GM18861 (cell line): Measurements from ENCODE around the gene CFAP44.
A peak's percentile ranks its signal among the peaks of the same experiment; 100 is the strongest.
"Not testable (repeated sequence)": the region's sequence is repeated elsewhere in the genome, so short reads cannot be mapped to it uniquely, and the experiment has no call there.

Experiments used
- ATAC-seq: cut with Tn5 transposase; IDR thresholded peaks from one replicate; pipeline ENCODE4 v1.9.1; 2021; ENCODE audit not compliant: unreplicated experiment

The CFAP44 gene, protein sequence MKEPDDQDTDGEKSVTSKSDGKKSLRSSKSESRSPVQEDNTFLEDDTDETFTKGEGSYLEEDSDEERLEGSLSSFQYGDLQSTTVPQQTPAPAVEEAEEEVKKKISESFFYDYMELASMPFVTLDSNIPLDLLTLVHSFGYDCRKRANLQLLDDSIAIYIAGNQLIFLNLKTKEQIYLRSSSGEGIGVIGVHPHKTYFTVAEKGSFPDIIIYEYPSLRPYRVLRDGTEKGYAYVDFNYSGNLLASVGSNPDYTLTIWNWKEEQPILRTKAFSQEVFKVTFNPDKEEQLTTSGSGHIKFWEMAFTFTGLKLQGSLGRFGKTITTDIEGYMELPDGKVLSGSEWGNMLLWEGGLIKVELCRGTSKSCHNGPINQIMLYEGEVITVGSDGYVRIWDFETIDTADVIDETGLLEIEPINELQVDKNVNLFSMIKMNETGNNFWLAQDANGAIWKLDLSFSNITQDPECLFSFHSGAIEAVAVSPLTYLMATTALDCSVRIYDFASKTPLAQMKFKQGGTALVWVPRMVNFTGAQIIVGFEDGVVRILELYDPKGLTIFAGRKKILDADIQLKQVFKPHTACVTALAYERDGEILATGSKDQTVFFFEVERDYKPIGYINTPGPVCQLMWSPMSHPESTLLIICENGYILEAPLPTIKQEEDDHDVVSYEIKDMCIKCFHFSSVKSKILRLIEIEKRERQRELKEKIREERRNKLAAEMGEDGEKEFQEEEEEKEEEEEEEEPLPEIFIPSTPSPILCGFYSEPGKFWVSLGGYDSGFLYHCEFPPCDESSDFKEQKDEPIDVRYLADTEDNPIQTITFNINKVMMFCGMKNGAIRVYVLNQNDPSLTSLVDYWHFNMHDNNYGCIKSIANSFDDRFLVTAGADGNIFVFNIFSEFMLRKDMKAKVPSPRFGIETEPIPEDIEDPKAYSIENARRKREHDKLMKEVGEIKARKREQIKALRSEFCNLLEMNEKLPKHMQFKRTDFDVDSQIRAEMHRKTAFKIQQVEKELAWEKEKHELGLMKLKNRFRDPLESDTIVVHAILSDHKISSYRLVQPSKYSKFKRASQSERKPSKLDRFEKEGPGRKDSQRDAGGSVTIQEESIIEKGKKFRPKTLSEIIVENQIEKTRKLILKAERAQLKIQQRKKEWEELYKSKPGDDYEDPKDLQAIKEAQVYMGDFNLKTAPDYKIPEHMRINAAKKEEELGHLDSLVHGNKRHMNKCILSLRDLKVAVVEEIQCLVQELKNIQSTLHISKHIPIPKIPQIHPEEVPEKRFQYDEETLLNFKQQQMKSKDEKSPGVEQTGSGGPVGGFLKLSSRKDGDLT (N-terminal part only)

DNA sequence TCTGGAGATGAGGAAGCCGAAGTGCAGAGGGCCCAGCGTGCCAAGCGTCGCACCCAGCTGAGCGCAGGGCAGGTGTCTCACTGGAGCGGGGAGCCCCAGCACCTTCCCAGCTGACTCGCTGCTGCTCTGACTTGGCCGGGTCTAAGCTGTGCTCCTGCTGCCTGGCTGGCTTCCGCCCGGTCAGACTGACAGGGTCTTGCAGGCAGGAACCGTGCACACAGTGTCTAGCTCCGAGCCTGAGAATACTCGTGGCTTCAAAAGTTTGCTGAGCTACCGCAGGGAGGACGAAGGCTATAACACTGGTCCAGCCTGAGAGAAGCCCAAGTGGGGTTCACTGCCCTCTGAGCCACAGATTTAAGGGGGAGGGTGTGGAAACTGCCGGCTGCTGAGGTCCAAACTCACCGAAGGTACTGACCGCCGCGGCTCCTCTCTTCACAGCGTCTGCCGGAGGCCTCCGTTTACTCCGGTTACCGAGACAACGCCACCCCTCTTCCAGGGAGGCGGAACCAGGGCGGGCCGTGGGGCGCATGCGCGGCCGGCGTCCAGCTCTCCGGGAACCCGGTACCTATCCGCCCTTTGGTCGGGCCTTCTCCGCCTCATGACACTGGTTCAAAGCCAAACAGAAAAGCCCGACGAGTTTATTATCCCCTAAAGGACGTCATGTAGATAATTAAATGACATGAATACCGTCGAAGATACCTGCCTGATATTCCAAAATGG, at the start of gene CFAP44:
Gene CFAP44, minus strand, starts transcription at position 443 of the 720 bp plus-strand sequence. CDS start 7,829 bp downstream, outside the sequence.
- ATAC-seq = no peak

DNA sequence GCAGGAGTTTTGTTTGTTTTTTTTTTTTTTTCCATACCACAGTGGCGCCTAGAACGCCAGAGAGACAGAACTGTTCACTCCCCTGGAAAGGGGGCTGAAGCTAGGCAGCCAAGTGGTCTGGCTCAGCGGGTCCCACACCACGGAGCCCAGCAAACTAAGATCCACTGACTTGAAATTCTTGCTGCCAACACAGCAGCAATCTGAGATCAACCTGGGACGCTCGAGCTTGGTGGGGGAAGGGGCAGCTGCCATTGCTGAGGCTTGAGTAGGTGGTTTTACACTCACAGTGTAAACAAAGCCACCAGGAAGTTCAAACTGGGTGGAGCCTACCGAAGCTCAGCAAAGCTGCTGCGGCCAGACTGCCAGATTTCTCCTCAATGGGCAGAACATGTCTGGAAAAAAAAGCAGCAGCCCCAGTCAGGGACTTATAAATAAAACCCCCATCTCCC, 43.9 kb upstream of the CFAP44 start:
- no peak for ATAC-seq

DNA sequence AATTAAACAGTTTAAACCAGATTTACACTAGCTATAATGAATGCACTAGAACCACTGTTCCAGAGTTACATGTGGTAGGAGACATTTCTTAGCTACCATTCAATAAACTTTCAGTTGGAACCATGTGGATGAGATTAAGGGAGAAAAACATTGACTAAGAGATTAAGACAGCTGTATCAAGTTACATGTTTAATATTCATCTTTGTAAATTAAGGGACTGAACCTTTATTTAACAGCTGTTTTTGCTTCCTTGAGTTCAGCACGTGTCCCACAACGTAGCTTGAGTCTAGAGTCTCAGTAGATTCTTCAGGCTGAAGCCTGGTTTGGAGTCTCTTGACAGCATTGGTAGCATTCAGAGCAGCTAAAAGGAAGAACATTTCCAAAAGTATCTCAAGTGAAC, 27.2 kb upstream of the CFAP44 start:
- no peak for ATAC-seq

DNA sequence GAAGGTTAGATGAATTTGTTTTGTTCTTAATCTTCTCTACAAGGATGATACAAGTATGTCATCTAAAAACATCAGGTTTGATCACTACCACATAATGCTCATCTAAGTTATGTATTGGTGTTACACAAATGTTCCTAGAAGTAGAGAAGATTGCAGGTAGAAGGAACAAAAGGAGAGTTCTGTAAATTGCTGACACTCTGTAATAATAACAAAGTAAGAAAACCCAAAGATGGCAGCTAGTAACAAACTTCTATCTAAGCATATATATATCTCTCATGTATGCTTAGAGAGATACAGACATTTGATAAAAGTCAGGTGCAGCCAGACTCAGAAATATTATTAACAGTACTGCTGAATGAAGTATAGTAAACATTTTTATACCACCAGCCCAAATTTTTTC, 20.2 kb upstream of the CFAP44 start:
- ATAC-seq = no peak

DNA sequence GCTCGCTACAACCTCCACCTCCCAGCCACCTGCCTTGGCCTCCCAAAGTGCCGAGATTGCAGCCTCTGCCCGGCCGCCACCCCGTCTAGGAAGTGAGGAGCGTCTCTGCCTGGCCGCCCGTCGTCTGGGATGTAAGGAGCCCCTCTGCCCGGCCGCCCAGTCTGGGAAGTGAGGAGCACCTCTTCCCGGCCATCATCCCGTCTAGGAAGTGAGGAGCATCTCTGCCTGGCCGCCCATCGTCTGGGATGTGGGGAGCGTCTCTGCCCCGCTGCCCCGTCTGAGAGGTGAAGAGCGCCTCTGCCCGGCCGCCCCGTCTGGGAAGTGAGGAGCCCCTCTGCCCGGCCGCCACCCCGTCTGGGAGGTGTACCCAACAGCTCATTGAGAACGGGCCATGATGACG, 17.3 kb upstream of the CFAP44 start:
- not testable (repeated sequence) for ATAC-seq

DNA sequence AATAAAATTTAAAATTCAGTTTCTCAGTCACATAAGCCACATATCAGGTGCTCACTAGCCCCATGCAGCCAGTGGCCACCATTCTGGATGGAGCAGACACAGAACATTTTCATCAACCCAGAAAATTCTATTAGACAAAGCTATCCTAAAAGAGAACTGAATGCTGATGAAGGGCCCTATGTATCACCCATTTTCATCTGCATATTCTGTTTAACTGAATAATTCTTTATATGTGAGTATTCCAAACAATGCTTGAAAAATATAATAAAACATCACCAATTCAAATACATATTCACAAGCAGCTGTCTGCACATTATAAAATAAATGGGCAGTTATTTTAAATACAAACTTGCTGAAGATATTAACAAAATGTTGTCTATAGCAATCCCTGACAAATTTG, 14.2 kb upstream of the CFAP44 start:
- ATAC-seq = no peak

DNA sequence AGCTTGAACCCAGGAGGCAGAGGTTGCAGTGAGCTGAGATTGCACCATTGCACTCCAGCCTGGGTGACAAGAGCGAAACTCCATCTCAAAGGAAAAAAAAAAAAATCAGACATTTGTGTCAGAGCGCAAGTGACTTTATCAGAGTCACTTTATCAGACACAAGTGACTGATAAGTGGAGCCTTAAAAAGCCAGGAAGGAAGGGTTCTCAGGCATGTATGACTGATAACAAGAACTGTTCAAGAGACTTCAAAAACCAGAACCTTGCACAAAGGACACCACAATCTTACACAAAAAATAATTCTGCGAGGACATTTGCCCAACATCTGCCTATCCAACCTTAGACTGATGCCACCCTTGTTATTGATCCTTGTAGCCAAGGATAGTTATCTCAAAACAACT, 13.3 kb upstream of the CFAP44 start:
- no peak for ATAC-seq

DNA sequence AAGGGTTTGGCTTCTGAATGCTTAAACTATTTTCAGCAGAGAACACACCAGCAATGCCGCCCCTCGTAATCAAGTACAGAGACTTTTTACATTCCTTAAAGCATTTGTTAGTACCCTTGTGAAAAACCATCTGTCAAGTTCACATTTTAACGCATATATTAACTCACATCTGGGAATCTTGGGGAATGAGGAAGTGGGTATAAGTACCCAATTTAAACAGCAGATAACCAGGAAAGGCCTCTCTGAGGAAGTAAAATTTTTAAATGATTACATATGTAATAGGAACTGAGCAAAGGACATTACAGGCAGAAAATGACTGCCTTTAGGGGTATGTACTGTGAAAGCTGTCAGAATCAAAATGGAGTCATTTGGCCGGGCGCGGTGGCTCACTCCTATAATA, 12.8 kb upstream of the CFAP44 start:
- ATAC-seq = no peak

DNA sequence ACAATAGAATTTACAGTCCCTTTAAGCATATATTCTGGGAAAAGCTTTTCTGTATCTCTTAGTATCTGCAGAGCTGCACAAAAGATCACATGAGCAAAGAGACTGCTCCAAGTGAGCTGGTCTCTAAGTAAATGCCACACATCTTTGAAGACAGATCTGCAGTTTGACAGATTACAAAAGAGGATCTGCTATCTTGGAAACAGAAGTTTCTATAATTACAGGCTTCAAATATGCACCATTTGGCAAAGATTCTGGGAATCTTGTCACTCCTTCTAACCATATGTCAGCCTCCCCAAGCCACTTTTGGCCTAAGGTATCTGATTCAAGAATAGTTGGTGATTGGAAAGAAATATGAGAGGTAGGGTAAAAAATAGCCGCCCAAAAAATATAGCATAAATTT, 9.6 kb upstream of the CFAP44 start:
- ATAC-seq = no peak

DNA sequence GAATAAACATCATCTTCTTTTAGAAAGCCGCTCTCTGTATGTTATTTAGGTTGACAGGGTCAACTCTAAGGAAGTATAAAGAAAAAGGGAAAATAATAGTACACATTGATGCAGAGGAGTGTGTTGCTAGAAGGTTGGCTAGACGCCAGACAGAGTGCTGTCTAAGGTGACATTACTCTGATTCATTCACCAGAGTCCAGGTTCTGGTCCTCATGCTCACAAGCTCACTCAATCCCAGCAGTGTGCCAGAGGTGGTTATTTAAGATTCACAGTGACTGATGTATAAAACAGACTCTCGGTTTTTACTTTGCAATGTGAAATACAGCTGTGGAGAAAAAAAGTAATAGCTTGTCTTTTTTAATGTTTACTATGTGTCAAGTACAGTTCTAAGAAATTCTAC, 1.7 kb downstream of the CFAP44 start:
- ATAC-seq = no peak

DNA sequence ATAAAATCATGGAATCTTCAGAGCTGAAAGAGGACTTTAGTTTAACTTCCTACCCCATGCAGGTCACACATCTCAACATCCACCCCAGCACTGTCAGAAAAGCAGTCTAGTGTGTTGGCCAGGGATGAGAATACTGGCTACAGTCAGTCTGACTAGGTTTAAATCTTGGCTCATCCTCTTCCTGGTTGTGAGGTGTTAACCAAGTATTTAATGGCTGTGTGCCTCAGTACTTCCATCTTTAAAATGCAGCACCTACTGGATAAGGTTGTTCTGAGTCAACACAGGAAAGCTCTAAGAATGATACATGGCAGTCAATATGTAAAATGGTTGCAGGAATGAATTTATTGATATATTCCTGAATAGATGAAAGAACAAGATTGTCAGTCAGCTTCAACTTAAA, 3.1 kb downstream of the CFAP44 start:
- ATAC-seq = no peak

DNA sequence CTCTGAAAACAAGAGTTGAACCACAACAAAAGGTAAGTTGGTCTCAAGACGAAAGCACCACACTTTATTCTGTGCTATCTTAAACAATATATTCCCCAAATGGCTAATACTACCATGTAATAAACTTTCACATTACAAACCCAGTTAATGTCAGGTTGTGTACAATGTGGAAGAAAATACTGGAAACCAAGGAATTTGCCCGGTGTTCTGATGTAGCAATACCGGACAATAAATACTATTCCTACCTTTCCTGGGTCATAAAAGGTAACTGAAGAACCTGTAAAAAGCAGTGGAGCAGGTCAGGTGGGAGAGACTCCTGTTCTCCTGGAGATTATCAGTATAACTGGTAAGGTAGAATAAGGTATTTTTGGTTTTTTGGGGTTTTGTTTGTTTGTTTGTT, 3.9 kb downstream of the CFAP44 start:
- no peak for ATAC-seq

DNA sequence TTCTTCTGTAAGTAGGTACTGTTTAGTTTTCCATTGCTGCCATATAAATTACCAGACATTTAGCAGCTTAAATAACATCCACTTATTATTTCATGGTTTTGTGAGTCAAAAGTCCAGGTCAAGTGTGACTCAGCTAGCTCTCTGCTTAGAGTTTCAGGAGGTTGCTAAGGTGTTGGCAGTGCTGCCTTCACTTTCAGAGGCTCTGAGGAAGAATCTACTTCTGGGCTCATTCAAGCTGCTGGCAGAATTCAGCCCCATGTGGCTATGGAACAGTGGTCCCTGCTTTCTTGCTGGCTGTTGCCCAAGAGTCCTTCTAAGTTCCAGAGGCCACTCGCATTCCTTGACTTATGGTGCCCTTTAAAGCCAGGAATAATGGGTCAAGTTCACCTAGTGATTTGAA, 4.5 kb downstream of the CFAP44 start:
- no peak for ATAC-seq

DNA sequence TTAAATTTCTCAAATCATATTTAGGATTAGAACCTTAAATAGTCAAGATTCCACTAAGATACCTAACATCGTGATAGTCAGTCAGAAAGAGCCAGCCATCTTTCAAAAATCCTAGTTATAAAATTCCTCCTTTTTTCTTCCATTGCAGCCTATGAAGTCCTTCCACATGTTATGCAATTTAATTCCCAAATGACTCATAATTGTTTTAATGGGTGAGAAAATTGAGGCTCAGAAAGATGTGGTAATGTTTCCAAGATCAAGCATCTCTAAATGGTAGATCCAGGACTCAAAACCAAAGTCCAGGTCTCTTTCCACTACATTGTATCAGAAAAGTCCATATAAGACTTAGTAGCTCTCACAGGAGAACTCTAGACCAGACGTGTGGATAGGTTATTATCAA, 9.5 kb downstream of the CFAP44 start:
- ATAC-seq = no peak

DNA sequence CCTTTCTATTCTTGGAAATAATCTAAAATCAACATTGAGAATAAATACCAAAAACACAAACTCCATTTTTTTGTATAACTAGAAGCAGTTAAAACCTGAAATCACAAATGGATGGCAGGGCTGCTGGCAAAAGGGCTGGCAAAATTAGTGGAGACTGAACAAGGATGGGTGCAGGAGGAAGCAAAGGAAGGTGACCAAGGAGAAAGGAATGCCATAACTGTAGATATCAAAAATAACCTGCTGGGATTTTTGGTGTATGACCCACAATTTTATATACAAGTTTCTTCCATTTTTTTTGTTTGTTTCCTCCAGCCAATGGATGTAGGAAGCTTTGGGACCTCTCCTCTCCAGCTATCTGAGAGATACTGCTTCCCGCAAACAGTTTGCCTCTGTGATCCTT, 12.7 kb downstream of the CFAP44 start:
- no peak for ATAC-seq

DNA sequence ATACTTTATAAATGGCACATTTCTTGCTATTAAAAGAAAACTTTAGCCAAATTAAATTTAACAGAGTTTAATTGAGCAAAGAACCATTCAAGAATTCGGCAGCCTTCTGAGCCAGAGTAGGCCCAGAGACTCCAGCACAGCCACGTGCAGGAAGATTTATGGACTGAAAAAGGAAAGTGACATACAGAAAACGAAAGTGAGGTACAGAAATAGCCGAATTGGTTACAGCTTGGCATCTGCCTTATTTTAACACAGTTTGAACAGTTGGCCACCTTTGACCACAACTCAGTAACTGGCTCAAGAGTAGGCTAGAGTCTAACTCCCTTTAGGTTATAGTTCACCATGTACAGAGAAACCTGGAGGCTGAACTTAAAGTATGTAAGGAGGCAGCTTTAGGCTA, 17.6 kb downstream of the CFAP44 start:
- ATAC-seq = peak; percentile 55

DNA sequence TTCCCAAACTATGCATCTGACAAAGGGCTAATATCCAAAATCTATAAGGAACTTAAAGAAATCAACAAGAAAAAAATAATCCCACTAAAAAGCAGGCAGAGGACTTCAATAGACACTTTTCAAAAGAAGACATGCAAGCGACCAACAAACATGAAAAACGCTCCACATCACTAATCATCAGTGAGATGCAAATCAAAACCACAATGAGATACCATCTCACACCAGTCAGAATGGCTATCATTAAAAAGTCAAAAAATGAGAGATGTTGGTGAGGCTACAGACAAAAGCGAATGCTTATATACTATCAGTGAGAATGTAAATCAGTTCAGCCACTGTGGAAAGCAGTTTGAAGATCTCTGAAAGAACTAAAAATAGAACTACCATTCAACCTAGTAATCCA, 20.2 kb downstream of the CFAP44 start:
- peak; percentile 44 for ATAC-seq

DNA sequence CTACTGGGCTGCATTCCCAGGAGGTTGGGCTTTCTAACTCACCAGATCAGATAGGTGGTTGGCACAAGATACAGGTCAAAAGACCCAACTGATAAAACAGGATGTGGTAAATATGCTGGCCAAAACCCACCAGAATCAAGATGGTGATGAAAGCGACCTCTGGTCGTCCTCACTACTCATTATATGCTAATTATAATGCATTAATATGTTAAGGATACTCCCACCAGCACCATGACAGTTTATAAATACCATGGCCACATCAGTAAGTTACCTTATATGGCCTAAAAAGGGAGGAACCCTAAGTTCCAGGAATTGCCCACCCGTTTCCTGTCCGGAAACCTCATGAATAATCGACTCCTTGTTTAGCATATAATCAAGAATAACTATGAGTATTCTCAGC, 31.6 kb downstream of the CFAP44 start:
- no peak for ATAC-seq

DNA sequence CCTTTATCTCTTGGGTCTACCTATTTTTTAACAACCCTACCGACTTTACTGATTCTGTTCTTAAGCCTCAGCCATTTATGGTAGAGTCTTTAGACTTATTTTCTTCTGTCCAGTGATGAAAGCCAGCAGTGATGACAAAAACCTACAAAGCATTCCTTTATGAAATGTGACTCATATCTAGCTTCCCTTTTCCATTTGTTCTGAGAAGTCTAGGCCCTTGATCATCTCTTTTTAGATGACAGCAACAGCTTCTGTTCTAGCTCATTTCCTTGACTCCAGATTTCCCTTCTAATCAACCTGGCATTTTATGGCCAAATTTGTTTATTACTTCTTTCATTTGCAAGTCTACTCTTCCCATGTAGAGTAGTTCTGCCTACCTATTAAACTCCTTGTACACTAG, 36.1 kb downstream of the CFAP44 start:
- ATAC-seq = no peak

DNA sequence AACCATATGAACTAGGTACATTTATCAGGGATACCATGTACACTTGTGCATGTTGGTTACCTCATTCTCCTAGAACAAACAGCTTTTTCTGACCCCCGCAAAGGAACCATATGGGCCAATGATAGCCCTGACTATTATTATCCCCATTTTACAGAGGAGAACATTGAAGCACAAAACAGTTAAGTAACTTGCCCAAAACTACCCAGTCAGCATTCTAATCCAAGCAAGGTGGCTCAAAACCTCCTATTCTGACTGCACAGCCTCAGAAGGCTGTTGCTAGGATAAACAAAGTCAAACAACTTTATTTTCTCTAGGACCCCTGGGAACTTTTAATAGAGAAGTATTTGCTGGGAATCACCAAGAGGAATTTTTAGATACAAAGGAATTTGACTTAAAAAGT, 36.7 kb downstream of the CFAP44 start:
- no peak for ATAC-seq
